Vagina (tissue), 2 donors: ENCODE results near the gene GTF2B. TPM values are rescaled to one million over a fixed set of nuclear protein-coding genes. Genes with fewer than 3 reads are reported as not detected.
"Not testable (repeated sequence)": the region's sequence is repeated elsewhere in the genome, so short reads cannot be mapped to it uniquely, and the experiment has no call there.

Source experiments
- DNase-seq, 2 donors: peaks; one replicate each; pipeline ENCODE4 v3.0.0-alpha.2; 2017; ENCODE audit errors: extremely low spot score in 2 of 2
- H3K27ac ChIP-seq: fragments of 200-600 bp; sonication (generic); one replicate; pipeline ENCODE4 v1.5.1; 2019
- H3K27me3 ChIP-seq: fragments of 200-600 bp; sonication (generic); one replicate; pipeline ENCODE4 v1.5.1; 2019
- H3K36me3 ChIP-seq, 2 donors: fragments of 200-600 bp; sonication (generic); one replicate each; pipeline ENCODE4 v1.5.1; 2017 to 2019
- H3K4me1 ChIP-seq: fragments of 200-600 bp; sonication (generic); one replicate; pipeline ENCODE4 v1.5.1; 2019
- H3K4me3 ChIP-seq, 2 donors: fragments of 200-600 bp; sonication (generic); 1 replicate in 1 of 2; 2 replicates in 1 of 2; pipeline ENCODE4 v1.5.1; 2016 to 2019
- H3K9me3 ChIP-seq: fragments of 200-600 bp; sonication (generic); one replicate; pipeline ENCODE4 v1.5.1; 2019
- POLR2A ChIP-seq, 2 donors: fragments of 450-650 bp; IDR thresholded peaks; one replicate each; pipeline ENCODE4 v1.6.1; 2017; ENCODE audit warnings: antibody characterized with exemption in 2 of 2, mild to moderate bottlenecking in 2 of 2, moderate library complexity in 2 of 2
- POLR2AphosphoS5 ChIP-seq, 2 donors: sonication (generic); formaldehyde crosslinking; IDR thresholded peaks; one replicate each; pipeline ENCODE4 v1.9.0; 2017; ENCODE audit warnings: antibody characterized with exemption in 2 of 2, mild to moderate bottlenecking in 2 of 2, low read depth in 1 of 2; ENCODE audit not compliant: insufficient read depth in 1 of 2
- intact Hi-C: fragments of 100-400 bp; cut with DNase I; formaldehyde crosslinking; loops from one replicate; pipeline ENCODE4 v1.15.1; 2023
- total RNA-seq: library from RNA; depleted of rRNA; stranded (reverse); fragments of >200 nt; gene quantifications from one replicate; pipeline ENCODE4 v1.2.3, GENCODE V29; 2016
- TF ChIP-seq, protein P1 (sequence below), 3 experiments: fragments of 450-650 bp in 2 of 3; fragments of 200-600 bp in 1 of 3; sonication (generic) in 1 of 3; IDR thresholded peaks; one replicate each; pipeline ENCODE4 v1.5.1; 2017 to 2019; ENCODE audit warnings: antibody characterized with exemption in 3 of 3, mild to moderate bottlenecking in 2 of 3, moderate library complexity in 2 of 3

Gene GTF2B
- total RNA-seq, 1 donor from 2014 or later, result 22.8 TPM

DNA sequence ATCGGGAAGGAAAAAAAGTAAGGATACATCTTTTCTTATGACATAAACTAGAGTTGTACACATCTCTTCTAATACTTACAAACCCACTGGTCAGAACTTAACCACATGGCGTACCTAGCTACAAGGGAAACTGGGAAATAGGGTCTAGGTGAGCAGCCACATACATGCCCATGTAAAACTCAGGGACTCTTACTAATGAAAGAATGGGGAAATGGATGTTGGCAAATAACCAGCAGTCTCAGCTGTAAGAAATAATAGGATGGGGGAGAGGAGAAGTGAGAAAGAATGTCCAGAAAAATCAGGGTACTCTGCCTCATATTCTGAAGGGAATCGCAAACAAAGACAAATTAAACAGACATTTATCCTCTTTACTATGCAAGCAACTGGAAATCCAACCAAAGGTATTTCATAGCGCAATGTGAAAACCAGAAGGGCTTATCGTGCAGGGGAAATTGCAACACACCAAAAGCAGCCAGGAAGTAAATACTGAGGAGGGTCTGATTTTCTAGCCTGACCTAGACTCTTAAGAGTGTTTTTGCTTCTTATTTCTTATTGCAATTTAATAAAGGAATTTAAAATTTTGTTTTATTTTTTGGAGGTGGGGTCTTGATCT, 17.5 kb downstream of the GTF2B start:
- Histone ChIP-seq H3K4me3 (no peak overlapping the region), H3K4me1 (peaks cover 45% of the 10 kb centered on the region), H3K36me3 (no peaks in the 10 kb centered on the region), H3K27me3 (no peaks in the 10 kb centered on the region), H3K9me3 (no peaks in the 10 kb centered on the region), H3K27ac (no peak overlapping the region)
- TF ChIP-seq, protein P1, sequence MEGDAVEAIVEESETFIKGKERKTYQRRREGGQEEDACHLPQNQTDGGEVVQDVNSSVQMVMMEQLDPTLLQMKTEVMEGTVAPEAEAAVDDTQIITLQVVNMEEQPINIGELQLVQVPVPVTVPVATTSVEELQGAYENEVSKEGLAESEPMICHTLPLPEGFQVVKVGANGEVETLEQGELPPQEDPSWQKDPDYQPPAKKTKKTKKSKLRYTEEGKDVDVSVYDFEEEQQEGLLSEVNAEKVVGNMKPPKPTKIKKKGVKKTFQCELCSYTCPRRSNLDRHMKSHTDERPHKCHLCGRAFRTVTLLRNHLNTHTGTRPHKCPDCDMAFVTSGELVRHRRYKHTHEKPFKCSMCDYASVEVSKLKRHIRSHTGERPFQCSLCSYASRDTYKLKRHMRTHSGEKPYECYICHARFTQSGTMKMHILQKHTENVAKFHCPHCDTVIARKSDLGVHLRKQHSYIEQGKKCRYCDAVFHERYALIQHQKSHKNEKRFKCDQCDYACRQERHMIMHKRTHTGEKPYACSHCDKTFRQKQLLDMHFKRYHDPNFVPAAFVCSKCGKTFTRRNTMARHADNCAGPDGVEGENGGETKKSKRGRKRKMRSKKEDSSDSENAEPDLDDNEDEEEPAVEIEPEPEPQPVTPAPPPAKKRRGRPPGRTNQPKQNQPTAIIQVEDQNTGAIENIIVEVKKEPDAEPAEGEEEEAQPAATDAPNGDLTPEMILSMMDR (IDR thresholded peaks at IDR 0.05), result no peak
- intact Hi-C loops, result loop anchor here (10.0 kb wide), 1 partner anchor 209 kb away; no protein-coding TSS in a partner anchor
- no peak for DNase-seq

DNA sequence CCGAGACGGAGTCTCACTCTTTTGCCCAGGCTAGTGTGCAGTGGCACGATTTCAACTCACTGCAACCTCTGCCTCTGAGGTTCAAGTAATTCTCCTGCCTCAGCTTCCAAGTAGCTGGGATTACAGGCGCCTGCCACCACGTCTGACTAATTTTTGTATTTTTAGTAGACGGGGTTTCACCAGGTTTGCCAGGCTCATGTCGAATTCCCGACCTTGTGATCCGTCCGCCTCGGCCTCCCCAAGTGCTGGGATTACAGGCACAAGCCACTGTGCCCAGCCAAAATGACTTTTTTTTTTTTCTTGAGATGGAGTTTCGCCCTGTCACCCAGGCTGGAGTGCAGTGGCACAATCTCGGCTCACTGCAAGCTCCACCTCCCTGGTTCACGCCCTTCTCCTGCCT, 21.7 kb downstream of the GTF2B start:
- not testable (repeated sequence) for H3K36me3 ChIP-seq, DNase-seq, H3K27me3 ChIP-seq, H3K27ac ChIP-seq, H3K9me3 ChIP-seq, H3K4me3 ChIP-seq
- intact Hi-C loops, result loop anchor here (10.0 kb wide), 1 partner anchor 205 kb away; no protein-coding TSS in a partner anchor
- H3K4me1 ChIP-seq, result peaks cover 48% of the 10 kb centered on the region

DNA sequence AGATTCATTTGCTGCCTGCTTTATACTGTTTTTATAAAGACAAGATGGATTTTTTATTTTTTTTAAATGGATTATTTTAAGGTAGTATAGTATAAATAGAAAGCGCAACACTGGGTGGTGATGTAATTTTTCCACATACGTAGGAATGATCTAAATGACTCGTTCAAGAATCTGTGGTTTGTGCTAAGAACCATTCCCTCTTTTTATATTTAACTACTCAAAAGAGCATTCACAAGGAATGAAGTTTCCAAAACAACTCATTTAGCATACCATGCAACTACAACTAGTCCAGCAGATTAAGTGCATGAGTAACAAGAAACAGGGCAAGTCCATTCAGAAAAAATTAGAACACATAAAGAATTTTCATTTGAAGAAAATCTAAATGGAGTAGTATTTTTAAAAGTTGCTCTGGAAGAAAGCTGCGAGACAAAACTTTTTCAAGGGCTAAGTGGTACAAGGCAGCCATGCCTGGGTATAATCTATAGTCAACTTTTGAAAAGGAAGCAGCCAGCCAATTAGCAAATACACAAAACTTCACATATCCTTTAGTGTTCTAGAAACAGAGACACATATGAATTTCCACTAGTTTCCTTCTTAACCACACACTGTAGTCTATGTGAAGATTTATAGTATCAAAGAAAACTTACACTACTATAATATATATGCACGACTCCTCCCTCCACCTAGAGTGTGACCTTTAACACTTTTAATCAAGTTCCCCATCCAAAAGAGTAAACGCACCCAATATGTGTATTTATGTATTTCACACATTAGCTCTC, 23.4 kb downstream of the GTF2B start:
- no peaks in the 10 kb centered on the region for H3K9me3 ChIP-seq
- H3K4me1 ChIP-seq, result peaks cover 32% of the 10 kb centered on the region
- peaks cover 0 to 4% of the 10 kb centered on the region in 2 donors for H3K36me3 ChIP-seq
- no peak overlapping the region for H3K4me3 ChIP-seq
- H3K27me3 ChIP-seq, result no peaks in the 10 kb centered on the region
- TF ChIP-seq POLR2A (IDR thresholded peaks at IDR 0.05), result no peak
- TF ChIP-seq POLR2AphosphoS5 (IDR thresholded peaks at IDR 0.05; ENCODE audit: insufficient read depth in 1 of 2, low read depth in 1 of 2), result no peak
- TF ChIP-seq, protein P1 (IDR thresholded peaks at IDR 0.05), result no peak
- no peak for DNase-seq
- intact Hi-C loops, result no loop called here
- no peak overlapping the region for H3K27ac ChIP-seq

DNA sequence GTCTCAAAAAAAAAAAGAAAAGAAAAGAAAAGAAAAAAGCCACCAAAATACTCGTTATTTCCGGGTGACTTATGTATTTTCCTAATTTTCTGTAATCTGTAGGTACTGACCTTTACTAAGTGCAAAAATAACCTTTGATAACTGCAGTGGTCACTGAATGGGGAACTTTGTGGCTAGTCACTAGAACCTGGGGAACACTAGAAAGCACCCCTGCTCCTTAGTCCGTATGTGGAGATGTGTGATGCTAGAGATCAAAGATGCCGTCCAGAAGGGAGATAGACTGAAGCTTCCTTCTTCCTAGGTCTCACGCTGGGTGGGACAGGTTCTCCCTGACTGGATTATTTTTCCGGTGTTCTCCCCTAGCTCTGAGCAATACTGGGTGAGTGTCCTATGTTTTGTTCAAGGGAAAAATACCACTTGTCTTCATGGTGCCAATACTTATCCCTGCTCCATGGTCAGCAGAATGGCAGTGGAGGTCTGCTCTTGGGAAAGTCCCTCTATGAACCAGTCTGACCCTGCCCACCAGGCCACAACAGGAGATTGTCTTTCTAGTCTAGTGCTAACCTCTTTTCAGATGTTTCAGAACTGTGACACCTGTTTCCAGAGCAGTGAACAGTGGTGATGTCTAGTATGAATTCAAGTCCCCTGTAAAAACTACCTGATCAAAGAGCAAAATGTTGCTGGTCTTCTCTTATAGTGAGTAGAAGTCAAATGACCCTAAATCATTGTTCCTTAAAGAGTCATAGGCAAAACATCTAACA, 39.9 kb downstream of the GTF2B start:
- Histone ChIP-seq H3K36me3 (peaks cover 0 to 37% of the 10 kb centered on the region in 2 donors), H3K9me3 (no peaks in the 10 kb centered on the region), H3K4me3 (no peak overlapping the region), H3K27ac (no peak overlapping the region), H3K27me3 (no peaks in the 10 kb centered on the region), H3K4me1 (no peaks in the 10 kb centered on the region)
- no peak for DNase-seq
- TF ChIP-seq POLR2A (IDR thresholded peaks at IDR 0.05) (no peak), POLR2AphosphoS5 (IDR thresholded peaks at IDR 0.05; ENCODE audit: insufficient read depth in 1 of 2, low read depth in 1 of 2) (no peak)
- TF ChIP-seq, protein P1 (IDR thresholded peaks at IDR 0.05), result no peak
- intact Hi-C loops, result no loop called here

DNA sequence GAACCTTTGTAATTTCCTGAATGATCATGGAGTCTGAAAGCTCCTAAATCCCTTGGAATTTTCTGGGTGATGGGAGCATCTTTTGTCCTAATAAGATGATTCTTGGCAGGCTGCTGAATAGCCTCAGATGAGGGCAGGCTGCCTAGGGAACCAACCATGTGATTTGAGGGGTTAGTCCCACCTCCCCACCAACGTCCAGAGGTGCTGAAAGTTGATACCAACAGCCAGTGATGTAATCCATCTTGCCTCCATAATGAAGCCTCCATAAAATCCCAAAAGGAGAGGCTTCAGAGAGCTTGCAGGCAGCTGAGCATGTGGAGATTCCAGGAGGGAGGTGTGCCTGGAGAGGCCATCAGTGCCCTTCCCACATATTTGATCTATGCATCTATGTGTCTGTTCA, 43.7 kb downstream of the GTF2B start:
- Histone ChIP-seq H3K4me3 (no peak overlapping the region), H3K27me3 (no peaks in the 10 kb centered on the region), H3K9me3 (no peaks in the 10 kb centered on the region), H3K4me1 (no peaks in the 10 kb centered on the region), H3K36me3 (peaks cover 0 to 7% of the 10 kb centered on the region in 2 donors), H3K27ac (no peak overlapping the region)
- no peak for DNase-seq
- intact Hi-C loops, result no loop called here
- TF ChIP-seq POLR2AphosphoS5 (IDR thresholded peaks at IDR 0.05; ENCODE audit: insufficient read depth in 1 of 2, low read depth in 1 of 2) (no peak), POLR2A (IDR thresholded peaks at IDR 0.05) (no peak)
- TF ChIP-seq, protein P1 (IDR thresholded peaks at IDR 0.05), result no peak
